Posterior cingulate gyrus (tissue), 11 donors: ENCODE measurements around the gene USP47.

ENCODE experiments used
- DNase-seq, 10 donors: peaks; one replicate each; pipeline versions ENCODE4 v3.0.0 to v3.0.0-alpha.2; 2020 to 2021; ENCODE audit warnings: mixed read lengths in 3 of 10
- intact Hi-C: fragments of 100-400 bp; cut with DNase I; formaldehyde crosslinking; loops from one replicate; pipeline ENCODE4 v1.15.1; 2023

The USP47 gene

GRCh38 chr11:11989774-11990744 lies 148.3 kb downstream of the USP47 start:
- DNase-seq = no peak

GRCh38 chr11:11992257-11993212 lies 150.8 kb downstream of the USP47 start:
- intact Hi-C loops = no loop called here
- peak in 3 of 10 donors; percentile 53 to 92 (median 90) for DNase-seq

More at GRCh38 chr11:11989774-11990744, 148.3 kb downstream of the USP47 start:
- intact Hi-C loops = no loop called here

DNA sequence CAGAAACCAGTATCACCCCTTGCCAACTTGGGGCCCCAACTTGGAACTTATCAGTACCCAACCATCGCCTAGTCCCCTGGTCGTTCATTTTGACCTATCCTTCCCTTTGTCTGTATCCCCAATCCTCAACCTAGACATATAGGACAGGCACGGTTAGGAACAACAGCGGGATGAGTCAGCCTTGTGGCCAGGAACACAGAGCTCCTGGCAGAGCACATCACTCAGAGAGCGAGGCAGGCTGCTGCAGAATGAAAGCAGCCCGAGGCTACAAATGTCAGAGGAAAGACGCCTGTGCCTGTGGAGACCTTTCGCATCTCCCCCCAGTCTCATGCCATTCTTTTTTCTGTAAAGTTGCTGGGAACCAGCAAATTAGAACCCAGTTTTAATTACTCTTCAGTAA lies 152.1 kb downstream of the USP47 start:
- intact Hi-C loops = no loop called here
- DNase-seq = peak; percentile 53 to 96 (median 73)

- intact Hi-C loops = no loop called here
- DNase-seq = no peak
These were observed 153.8 kb downstream of the USP47 start for GRCh38 chr11:11995601-11996000.

DNA sequence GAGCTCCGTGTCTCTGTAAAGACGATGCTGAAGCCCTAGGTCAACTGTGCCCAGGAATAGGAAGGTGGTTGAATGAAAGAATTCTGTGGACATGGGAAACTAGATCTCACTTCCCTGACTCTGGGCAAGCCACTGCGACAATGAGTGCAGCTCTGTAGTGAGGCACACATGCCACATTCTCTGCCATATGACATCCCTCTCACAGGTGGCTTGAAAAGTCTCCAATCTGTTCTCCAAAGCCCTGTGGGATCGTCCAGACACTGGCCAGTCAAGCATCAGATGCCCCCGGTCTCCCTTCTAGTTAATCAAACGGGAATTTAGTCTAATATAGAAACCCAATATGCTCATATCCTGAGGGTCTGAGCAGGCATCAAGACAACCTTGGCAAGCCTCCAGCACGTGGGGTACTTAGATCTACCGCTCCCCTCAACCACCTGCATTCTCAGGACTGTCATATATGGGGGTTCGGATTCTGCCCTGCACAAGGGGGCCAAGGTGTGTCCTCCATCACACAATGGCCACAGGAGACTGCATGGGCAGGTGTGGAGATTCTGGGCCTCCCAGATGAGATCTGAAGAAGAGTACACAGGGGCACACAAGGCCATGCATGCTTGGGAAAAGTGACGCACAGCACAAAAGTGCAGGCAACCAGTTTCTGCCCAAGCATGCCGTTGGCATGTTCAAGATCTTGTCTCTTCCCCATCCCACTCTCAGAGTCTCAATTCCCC lies 154.7 kb downstream of the USP47 start:
- DNase-seq = no peak

DNA sequence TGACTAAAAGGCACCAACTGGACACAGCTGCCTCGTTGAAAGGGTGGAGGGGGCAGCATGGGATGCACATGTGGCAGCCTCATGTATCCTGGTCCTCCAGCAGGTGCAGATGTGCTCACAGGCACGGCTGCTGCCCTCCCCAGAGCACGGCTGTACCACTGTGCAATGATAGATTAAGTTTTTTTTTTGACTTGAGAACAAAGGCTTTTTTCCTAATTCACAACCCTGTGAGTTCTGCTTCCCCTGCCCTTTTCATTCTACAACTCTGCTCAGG lies 155.2 kb downstream of the USP47 start:
- intact Hi-C loops = no loop called here

More for the DNA sequence above, 154.7 kb downstream of the USP47 start:
- intact Hi-C loops = no loop called here

DNA sequence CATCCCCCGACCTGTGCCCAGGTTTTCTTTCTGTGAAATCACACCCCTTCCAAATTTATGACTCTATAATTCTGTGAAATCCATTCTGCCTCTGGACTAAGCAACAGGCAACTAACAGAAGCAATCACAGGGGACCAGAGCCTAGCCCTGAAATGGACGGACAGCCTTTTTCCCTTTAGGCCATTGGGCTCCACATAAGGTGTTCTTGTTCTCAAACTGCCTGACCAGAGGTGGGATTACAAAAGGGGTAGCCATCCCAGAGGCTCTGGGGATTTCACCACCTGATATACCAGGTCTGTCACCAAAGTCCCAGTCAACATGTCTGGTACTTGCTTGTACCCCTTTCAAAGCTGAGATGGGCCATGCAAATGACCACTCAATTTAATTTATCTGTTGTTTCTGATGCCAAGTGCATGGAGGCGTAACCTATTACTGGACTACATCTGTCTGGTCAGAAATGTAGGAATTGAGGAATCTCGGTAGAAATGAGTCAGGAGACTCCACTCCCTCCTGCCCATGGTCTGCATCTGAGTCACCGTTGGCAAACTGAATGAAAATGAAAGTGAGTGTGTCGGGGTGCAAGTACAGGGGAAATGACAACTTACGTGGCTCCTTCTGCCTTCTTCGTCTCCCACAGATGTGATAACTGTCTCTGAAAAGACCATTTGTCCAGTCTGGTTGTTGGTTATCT lies 156.5 kb downstream of the USP47 start:
- intact Hi-C loops = no loop called here
- DNase-seq = no peak

More for the DNA sequence above, 155.2 kb downstream of the USP47 start:
- DNase-seq = no peak

- intact Hi-C loops = no loop called here
- DNase-seq = no peak
These were observed 159.4 kb downstream of the USP47 start for GRCh38 chr11:12001186-12001585.

GRCh38 chr11:12003336-12003735 lies 161.6 kb downstream of the USP47 start:
- intact Hi-C loops = no loop called here
- no peak for DNase-seq

GRCh38 chr11:12003815-12004214 lies 162.0 kb downstream of the USP47 start:
- intact Hi-C loops = no loop called here
- no peak for DNase-seq

DNA sequence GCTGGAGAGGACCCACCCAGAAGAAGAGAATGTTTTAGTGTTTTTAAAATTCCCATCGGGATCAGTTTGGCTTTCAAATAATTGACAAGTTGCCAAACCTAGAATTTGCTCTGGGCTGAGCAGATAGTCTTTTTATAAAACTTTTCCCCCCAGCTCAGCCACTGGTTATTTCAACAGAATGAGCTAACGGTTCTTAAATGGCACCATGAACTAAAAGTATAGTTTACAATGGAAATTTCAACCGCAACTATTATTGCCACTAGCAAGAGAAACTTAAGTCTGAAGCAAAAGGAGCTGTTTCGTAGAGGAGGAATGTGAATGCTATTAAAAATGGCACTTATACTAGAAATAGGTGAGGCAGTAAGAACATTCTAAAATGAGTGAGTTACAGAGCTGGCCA lies 163.3 kb downstream of the USP47 start:
- intact Hi-C loops = no loop called here
- no peak for DNase-seq

DNA sequence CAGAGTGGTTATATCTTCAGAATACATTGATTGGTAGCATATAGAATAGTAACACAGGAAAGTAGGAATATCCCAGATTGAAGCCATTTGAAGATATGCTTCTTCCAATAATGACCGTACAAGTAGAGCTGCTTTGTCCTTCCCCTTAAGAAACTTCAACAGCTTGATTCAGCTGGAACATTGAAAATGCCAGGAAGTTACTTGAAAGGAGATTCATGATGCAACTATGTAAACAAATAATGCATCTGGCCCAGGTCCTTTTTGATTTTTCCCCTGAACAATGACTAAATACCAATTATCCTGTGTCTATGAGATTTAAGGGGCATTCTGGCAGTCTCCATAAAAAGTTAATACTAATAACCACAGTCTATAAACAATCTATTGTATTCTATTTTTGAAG lies 163.7 kb downstream of the USP47 start:
- intact Hi-C loops = no loop called here

GRCh38 chr11:12006552-12007229 lies 164.9 kb downstream of the USP47 start:
- intact Hi-C loops = no loop called here
- DNase-seq = no peak

More for the DNA sequence above, 163.7 kb downstream of the USP47 start:
- DNase-seq = no peak

DNA sequence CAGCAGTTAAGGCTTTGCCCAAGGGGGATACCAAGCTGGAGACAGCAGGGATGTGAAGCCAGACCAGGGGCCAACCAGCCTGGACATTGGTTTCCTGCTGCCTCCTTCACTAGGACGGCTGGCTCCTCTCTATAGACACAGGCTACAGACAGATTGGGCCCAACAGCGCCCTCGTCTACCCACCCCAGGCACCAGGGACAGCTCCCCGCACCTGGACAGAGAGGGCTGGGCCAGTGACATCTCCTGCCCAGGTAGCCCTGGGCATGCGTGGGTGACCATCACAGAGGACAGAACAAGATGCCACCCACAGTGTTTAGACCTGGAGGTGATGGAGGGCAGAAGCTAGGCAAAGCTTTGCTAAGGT lies 165.4 kb downstream of the USP47 start:
- intact Hi-C loops = no loop called here
- DNase-seq = peak in 1 of 10 donors; percentile 84

DNA sequence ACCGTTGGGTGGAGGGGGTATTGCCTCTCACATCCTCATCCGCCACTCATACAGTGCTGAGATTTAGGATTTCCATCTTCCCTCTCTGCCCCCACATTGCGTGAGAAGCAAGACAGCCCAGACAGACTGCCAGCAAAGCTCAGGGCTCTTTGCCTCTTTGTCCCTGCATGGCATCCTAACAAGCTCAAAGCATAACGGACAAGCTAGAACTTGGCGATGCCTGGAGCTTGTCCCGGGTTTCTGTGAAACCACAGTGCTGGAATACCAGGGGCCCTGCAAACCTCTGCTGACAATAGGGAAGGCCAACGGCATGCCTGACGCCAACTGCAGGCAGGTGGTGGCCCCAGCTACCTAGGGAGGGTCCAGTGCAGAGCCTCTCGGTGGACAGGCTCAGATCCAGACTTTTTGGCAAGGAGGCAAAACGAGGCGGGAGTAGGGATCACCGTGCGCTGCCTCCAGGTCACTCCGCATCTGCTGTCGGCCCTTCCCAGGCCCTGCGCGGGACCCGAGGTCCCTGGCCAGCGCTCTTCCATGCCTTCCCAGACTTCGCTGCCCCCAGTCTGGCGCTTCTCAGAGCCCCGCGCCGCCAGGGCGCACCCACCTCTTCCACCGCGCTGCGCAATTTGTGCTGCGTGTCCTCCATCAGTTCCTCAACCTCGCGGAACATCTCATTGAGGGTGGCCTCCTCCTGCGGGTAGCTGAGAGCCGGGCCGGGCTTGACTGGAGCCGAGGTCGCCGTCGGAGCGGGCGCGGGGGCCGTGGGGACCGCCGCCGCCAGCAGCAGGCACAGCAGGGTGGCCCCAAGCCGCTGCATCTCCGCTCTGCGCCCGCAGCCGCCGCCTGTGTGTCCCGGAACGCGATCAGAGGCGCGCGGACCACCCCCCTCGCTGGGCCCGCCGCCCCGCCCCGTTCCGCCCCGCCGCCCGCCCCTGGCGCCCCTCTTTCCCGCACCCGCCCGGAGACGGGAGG lies 166.3 kb downstream of the USP47 start, which contains the start of gene DKK3:
TSS of gene DKK3 (minus strand) at position 858 of the 969 bp plus-strand sequence. CDS start at position 814, 44 bp downstream.
- peak in 8 of 10 donors; percentile 44 to 93 (median 50) for DNase-seq
- intact Hi-C loops = no loop called here
